H4 (cell line): ENCODE results near the gene AGFG2. TPM values are rescaled to one million over a fixed set of nuclear protein-coding genes. Genes with fewer than 3 reads are reported as not detected.

Experiments
- DNase-seq: peaks from one replicate; pipeline ENCODE4 v3.0.0-alpha.2; 2015; ENCODE audit warnings: low spot score
- total RNA-seq: library from RNA; depleted of rRNA; stranded (reverse); fragments of >200 nt; shearing (Covaris generic); gene quantifications from 2 replicates; pipeline ENCODE4 v1.2.3, GENCODE V29; 2014

The AGFG2 gene
- total RNA-seq, 1 experiment from 2014 or later = 4.9 TPM

DNA sequence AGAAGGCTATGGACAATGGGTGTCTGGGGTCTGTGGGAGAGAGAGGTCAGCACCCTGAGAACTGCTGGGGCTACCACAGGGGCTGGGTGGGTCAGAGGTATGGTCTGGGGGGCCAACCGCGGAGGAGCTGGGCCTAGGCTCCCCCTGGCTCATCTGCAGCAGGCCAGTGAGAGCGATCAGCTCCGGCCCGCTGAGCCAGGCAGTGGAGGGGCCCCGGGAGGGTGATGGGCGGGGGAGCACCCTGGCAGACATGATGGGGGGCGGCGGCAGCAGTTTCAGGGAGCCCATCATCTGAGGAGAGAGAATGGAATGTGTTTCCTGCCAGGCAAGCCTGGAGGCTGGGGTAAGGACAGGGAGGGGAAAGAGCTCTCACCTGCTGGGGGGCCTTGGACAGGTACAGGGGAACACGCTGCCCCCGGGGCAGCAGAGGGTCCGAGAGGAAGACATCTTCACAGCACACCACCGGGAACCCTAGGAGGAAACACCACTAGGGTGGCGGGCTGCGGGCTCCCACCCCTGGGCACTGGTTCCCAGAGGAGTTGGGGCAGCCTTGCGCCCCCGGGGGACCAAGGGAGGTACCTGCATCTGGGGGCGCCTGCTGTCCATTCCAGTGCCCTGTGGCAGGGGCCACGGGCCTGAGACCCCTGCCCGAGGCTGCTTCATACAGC is 33.4 kb downstream of the AGFG2 start:
- DNase-seq = no peak

DNA sequence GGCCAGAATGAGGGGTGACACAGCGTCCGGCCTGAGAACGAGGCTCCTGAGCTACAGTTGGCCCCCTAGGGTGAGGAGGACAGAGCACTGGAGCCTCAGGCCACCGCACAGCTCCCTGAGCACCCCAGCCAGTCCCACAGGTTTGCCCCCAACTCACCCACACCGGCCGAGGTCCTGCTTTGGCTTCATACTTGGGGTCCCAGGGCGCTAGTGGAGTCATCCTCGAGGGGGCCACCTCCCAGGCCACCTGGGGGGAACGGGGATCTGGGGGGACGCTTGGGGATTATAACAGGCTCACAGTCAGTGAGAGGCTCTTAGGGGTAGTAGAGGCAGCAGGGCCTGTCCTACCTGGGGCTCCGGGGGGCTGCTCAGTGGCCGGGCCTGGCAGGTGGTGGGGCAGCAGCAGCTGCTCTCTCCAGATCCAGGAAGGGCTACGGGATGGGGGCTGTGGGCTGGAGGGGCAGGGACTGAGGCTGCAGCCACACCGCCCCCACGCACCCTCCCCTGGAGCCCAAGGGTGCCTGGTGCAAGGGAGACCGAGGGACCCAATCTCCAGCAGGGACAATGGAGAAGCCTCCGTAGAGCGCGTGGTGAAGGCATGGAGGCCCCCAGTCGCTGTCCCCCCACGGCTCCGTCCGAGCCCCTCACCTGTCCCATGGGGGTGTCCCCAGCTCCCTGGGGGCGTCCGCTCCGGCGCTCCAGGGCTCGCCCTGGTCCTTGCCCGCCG is 34.1 kb downstream of the AGFG2 start:
- no peak for DNase-seq

DNA sequence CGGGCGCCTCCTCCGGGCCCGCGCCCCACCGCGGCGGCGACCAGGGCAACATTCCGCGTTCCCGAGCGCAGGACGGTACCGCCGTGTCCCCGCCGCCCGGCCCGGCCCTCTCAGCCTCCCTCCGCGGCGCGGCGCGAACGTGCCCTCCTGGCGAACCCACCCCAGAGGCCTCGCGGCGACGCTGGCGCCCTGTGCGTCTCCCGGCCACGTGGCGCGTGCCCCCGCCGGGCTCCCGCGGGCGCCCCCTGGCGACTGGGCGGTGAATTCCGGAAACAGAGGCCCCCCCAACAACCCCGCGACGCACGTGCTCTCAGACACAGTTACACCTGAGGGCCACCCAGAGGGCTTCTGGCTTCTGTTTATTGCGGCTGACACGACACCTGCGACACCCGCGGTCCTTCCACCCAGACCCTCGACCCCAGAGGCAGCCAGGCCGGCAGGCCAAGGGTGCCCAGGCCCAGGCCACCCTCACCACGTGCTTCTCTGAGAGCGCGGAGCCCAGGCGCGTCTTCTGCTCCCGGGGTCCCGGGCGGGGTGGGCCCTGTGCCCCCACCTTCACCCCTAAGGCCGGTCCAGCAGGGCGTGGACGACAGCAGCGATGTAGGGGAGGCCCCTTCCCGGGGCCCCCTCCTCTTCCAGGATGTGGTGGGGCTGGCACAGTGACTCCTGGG is 34.8 kb downstream of the AGFG2 start, which contains the start of gene SAP25:
Gene SAP25, minus strand, starts transcription at position 210 of the 671 bp plus-strand sequence. Its CDS starts 158 bp downstream, at position 52.
- no peak for DNase-seq

DNA sequence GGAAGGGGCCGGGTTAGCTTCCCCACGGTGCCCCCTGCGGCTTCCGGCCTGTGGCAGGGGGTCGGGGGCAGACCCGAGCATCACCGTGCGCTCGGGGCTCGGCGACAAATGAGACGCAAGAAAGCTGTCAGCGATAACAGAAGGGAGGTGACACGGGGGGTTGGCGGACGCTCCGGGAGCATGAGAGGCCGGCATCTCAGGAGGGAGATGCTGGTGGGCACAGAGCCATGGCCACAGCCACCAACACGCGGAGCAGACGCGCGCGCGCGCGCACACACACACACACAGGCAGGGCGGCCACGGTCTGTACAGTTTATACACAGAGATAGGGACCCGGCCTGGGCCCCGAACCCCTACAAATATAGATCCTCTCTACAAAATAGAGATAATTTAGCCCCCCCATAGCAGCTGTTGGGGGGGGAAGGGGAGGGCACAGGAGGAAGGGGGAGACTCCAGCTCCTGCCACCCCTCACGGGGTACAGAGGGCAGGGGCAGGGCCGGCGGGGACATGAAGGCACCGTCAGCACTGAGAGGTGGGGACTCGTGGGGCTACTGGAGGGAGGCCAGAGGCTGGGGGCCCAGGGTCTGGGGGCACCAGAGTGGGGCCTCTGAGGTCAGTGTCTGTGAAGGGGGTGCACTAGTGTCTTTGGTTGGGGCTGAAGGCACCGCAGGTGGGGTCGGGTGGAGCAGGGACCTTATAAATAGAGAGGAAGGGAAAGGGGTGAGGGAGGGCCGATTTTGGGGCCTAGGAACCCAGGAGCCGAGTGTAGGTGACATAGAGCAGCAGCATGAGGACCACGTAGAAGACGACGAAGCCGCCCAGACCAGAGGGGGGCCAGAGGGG is 35.6 kb downstream of the AGFG2 start:
- DNase-seq = no peak

DNA sequence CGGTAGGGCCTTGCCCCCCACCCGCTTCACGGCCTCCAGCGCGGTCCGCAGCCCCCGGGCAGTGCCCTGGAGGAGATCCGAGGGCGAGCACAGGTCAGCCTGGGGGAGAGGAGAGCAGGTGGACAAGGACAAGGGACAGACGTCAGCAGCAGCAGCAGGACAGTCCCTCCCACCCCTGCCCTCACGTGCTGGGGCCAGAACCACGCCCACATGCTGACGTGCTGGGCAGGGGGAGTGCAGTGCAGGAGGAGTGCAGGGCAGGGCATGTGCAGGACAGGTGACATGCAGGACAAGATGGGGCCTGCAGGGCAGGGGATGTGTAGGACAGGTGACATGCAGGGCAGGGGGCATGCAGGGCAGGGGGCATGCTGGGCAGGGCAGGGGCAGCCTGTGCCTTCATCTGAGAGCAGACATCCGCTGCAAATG is 36.2 kb downstream of the AGFG2 start:
- no peak for DNase-seq

DNA sequence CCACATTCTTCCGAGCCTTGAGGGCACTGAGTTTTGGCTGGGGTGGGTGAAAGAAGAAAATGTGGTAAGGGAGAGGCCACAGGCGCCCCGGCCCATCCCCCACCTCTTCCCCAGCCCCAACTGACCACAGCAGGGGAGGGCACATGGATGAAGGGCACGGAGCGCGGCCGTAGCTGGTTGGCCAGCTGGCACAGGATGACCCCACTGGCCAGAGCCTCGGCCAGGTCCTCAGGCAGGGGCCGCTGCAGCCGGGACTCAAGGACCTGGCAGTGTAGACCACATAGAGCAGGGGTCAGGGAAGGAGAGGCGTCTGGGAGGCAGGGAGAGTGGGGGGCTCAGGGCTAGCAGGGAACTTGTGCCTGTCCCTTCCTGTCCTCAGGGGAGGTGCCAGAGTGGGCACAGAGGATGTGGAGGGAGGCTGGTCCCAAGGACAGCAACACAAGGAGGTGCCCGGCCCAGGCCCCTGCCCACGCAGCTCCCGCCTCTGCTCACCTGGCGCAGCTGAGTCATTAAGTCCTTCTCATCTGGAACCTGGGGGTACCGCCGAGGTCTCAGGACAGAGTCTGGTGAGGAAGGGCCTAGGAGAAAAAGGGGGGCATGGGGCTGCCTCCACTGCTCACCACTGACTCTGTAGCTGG is 36.9 kb downstream of the AGFG2 start:
- DNase-seq = no peak

DNA sequence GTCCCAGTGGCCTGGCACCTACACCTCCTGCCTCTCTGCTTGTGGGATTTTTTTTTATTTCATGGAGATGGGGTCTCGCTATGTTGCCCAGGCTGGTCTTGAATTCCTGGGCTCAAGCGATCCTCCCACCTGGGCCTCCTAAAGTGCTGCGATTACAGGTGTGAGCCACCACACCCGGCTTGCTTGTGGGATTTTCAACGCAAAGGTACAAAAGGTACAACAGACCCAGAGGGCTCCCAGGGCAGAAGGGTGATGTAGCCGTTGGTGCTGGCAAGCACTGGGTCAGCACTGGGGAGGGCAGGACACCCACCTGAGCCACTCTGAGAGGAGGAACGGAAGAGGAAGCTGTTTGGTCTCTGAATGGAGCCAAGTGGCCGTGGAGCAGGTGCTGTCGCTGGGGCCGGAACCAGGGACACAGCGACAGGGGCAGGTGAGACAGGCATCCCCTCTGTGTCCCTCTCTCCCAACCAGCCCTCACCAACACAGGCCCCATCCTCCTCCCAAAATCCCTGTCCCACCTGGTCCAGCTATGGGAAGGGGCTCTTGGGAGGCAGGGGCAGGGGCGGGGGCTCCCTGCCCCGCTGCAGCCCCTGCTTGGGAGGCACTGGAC is 37.5 kb downstream of the AGFG2 start:
- no peak for DNase-seq

DNA sequence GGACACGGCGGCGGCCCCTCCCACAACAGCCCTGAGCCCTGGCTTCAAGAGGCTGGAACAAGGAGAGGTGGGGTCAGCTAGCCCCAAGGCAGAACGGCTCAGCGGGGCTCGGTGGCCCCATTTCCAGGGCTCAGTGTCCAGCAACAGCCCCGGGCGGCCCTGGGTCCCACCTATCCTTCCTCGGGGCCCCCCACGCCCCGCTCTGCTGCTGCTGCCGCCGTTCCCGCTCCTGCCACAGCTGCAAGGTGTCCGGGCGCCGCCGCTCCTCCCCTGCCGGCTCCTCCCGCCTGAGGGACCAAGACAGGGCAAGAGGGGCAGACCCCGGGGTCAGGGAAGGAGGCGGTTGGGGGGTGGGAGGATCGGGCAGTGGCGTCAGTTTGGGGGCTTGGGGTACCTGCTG is 38.1 kb downstream of the AGFG2 start:
- DNase-seq = no peak

DNA sequence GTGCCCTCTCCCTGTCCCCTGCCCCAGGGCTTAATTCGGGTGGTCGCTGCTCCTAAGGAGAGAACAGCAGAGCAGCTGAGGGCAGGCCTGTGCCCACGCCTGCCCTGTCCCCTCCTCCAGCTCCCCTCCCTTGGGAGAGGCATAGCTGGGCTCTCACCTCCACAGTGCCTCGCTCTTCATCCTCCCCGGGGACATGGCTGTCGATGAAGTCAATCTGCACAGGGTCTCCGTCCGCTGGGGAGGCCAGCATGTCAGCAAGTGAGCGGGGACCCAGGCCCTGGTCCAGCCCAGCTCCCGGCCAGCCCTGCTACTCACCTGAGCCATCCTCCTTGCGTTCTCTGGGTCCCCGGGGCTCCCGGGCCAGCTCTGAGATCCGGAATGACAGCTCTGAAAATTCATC is 38.5 kb downstream of the AGFG2 start:
- DNase-seq = no peak

DNA sequence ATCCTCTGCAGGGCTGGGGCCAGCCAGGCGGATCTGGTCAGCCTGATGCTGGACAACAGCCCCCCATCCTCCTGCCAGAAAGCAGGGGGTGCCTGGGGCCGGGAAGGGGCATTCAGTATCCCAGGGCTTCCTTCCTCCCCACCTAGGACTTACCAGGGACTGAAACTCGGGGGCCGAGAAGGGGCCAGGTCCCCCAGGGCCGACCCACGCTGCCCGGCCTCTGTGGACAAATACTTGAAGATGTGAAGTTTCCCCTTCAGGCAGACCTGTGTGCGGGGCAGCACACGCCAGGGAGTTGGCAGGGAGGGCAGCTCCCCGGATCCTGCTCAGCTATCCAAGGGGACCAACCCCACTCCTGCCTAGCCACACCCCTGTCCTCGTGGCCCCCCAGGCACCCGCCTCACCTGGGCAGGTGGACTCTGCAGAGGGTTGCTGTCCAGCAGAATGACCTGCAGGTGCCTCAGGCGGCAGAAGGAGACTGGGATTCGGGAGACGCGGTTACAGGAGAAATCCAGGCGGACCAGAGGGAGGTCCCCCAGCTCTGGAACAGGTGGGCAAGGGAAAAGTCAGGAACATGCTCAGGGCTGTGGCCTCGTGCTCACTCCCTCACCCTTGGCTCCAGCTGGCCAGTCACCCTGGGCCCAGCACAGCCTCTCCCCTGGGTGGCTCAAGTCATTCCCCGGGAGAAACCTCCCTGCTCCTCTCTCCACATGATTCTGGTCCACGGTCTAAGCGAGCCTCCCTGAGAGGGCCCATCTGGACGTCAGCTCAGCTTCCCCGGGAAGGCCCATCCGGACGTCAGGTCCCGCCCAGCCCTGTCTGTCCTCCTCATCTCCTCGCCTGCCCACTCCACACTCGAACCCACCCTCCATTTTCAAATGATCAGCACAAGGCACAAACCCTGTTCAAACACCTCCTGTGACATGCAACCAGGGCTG is 39.5 kb downstream of the AGFG2 start:
- no peak for DNase-seq

DNA sequence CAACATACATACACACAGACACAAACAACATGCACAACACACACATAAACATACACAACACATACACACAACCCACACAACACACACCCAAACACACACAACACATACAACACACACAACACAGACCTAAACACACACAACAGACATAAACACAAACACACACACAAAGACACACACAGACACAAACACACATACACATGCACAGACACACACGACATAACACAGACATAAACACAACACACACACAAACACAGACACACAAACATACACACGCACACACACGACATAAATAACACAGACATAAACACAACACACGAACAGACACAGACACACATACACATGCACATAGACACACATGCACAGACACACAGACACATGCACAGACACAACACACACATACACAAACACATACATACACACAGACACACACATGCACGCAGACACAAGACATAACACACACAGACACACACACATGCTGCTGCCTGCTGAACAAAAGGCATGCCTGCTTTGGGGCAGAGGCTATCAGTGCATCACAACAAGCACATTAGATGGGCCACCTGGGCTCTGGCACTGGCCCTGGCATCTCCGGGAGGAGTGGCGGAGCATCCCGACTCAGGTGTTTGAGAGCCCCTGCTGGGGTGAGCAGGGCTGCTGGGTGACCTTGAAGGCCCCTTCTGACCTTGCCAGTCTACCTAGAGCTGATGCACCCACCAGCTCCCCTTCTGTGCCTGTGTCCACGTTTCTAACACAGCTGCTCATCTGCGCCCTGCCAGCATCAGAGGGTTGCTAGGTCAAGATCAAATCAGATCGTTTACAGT is 41.7 kb downstream of the AGFG2 start:
- no peak for DNase-seq

DNA sequence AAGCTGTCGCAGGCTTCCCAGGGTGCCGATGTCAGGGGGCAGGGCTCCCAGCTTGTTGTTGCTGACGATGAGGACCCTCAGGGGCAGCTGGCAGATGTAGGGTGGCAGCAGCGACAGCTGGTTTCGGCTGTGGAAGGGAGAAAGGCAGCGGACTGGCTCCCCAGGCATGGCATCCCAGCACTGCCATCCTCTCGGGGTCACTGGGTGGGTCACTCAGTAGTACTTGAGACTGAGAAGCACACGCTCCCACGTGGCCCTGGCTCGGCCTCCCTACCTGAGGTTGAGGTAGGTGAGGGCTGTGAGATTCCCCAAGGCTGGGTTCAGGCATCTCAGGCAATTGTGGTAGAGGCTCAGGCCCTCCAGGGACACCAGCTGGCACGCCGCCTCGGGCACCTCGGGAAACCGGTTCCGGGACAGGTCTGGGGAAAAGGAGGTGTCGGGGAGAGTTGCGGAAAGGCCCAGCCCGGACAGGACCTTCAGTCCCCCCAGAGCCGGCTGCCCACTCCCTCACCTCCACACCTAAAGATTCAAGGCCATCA is 43.1 kb downstream of the AGFG2 start:
- DNase-seq = no peak

DNA sequence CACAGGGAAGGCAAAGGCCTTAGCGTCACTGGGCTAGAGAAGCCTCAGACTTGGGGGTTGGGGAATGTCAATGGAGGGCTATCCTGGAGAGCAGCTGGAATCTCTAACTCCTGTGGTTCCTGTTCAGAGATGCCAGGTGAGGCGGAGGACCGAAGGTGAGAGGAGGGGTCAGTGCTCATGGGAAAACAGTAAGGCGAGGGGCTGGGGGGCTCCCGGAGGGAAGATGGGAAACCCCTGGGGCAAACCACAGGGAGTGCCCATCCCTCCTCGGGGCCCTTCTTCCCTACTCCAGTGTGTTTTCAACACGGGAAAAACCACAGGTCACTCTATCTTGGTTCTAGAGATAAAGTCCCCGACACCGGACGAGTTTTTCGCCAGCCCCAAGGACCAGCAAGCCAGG is 43.6 kb downstream of the AGFG2 start:
- DNase-seq = no peak

DNA sequence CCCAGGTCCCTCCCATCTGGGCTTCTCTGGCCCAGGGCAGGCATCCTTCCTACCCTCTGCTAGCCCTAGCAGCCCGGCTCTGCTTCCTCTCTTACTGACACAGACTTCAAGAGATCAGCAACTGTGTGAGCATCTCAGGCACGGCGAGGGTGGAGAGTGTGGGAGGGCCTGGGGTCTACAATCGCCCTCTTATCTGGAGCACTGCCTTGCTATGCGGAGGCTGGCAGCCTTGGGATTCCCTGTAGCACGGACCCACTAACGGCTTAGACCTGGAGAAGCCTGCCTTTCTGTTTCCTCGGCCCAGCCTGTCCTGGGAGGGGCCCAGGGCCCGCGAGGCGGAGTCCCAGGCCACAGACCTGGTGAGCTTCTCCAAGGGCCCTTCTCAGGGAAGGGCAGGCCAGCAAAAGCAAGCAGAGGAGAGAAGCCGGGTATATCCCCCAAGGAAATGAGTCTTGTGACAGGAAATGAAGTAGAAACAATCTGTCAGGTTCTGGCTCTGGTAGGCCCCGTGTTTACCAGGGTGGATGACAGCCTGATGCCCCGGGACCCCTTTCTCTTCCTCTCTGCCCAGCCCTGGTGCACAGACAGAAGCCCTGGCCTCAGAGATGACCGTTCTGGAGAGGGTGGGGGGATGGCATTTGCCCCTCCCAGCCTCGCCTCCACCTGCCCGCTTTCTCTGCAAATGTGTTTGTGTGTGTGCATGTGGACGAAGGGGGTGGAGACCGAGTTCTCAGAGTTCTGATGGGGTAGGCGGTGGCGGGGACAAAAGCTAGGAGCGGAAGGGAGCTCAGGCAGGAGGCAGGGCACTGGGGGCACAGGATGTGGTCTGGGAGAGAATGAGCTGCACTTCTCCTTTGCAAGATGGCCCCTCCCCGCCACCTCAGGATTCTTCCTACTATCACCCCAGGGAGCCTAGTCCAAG is 44.4 kb downstream of the AGFG2 start:
- DNase-seq = no peak

DNA sequence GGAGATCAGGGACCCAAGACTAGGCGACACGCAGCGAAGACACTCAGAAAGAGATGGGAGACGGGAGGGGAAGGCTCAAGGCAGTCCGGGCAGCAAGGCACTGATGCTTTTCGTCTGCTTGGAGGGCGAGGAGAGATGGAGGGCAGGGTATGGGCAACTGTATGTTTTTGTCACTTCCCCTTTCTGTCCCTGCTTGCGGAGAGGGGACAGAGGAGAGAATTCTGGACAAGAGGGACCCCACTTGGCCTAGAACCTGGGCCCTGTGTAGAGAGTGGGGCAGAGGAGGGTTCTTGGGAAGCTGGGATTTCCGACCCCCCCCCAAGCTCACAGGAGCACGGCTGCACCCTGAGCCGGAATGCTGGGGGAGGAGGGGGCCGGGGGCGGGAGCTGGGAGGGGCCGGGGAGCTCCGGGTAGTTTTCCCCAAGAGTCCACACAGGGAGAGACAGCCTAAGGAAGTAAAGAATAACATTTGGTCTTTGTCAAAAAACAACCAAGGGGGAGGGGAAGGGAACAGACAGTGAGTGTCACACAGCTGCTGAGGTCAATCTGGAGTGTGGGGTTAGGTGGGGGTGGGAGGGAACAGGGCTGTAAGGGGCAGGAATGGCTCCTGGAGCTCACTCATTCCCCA is 45.2 kb downstream of the AGFG2 start:
- DNase-seq = no peak

DNA sequence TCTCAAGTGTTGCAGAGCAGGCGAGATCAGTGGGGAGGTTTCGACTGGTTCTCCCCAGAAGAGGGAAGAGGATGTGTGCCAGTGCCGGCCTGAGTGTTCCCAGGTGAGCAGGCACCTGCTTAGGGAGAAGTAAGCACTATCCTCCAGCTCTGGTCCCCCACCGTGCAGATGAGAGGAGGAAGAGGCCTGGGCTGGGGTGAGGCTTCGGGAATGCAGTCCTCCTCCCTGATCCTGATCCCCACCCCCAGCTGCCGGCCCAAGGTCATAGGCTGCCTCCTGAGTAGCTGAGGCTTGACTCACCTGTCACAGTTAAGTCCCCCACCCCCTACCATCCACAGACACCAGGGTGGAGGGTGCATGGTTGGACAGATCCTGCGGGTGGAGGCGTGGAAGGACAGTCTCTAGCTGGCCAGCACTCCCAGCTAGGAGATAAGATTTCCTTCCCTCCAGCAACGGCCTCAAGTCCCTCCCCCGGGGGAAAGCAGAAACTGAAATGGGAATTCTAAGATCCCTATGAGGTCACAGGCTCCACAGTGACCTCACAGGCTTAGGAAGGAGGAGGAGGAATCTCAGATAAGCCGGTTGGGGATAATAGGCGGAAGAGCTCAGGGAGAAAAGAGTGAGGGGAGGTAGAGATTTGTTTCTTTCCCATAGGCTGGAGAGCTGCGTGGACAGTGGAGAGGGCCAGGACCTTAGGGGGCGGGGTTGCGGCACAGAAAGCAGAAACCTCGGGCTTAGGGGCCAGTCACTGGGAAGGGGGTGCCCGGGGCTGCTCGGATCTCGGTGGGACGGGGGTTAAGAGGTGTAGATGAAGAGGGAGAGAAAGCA is 45.9 kb downstream of the AGFG2 start:
- no peak for DNase-seq
